Trophoblast cell (in vitro differentiated cells and primary cell): ENCODE results near the gene CHIA.
A peak's percentile ranks its signal among the peaks of the same experiment; 100 is the strongest.
"Not testable (repeated sequence)": the region's sequence is repeated elsewhere in the genome, so short reads cannot be mapped to it uniquely, and the experiment has no call there.

Experiments
- DNase-seq, 2 donors: peaks; one replicate each; pipeline ENCODE4 v3.0.0-alpha.2; 2016
- H2AFZ ChIP-seq: 2 replicates; pipeline ENCODE4 v1.6.1; 2013; ENCODE audit warnings: low read length, moderate library complexity, mild to moderate bottlenecking; ENCODE audit not compliant: insufficient read depth, poor library complexity
- H2AK5ac ChIP-seq: 2 replicates; pipeline ENCODE4 v1.6.1; 2013; ENCODE audit warnings: mild to moderate bottlenecking, low read length
- H2BK120ac ChIP-seq: 2 replicates; pipeline ENCODE4 v1.6.1; 2013; ENCODE audit warnings: low read length, mild to moderate bottlenecking, moderate library complexity; ENCODE audit not compliant: insufficient read depth, poor library complexity
- H2BK12ac ChIP-seq: 2 replicates; pipeline ENCODE4 v1.6.1; 2013; ENCODE audit warnings: mild to moderate bottlenecking, low read length, moderate library complexity
- H2BK5ac ChIP-seq: 2 replicates; pipeline ENCODE4 v1.6.1; 2013; ENCODE audit warnings: low read length, low read depth, moderate library complexity, mild to moderate bottlenecking; ENCODE audit not compliant: poor library complexity
- H3K14ac ChIP-seq: 2 replicates; pipeline ENCODE4 v1.6.1; 2013; ENCODE audit warnings: mild to moderate bottlenecking, low read length
- H3K18ac ChIP-seq: 2 replicates; pipeline ENCODE4 v1.6.1; 2013; ENCODE audit warnings: mild to moderate bottlenecking, low read length
- H3K23ac ChIP-seq: 2 replicates; pipeline ENCODE4 v1.6.1; 2013; ENCODE audit warnings: low read length
- H3K27ac ChIP-seq: 2 replicates; pipeline ENCODE4 v1.5.1; 2013; ENCODE audit warnings: low read depth, mild to moderate bottlenecking, inconsistent platforms, low read length, moderate library complexity
- H3K27me3 ChIP-seq: 2 replicates; pipeline ENCODE4 v1.6.1; 2013; ENCODE audit warnings: inconsistent platforms, mild to moderate bottlenecking, low read length, moderate library complexity; ENCODE audit not compliant: insufficient read depth
- H3K36me3 ChIP-seq, 2 experiments: 1 replicate in 1 of 2; 2 replicates in 1 of 2; pipeline ENCODE4 v1.6.1; 2013; ENCODE audit warnings: low read length in 2 of 2, mild to moderate bottlenecking in 2 of 2, moderate library complexity in 1 of 2; ENCODE audit not compliant: insufficient read depth in 2 of 2, control insufficient read depth in 1 of 2
- H3K4ac ChIP-seq: 2 replicates; pipeline ENCODE4 v1.6.1; 2013; ENCODE audit warnings: low read depth, mild to moderate bottlenecking, low read length, moderate library complexity
- H3K4me1 ChIP-seq, 2 experiments: 1 replicate in 1 of 2; 2 replicates in 1 of 2; pipeline ENCODE4 v1.6.1; 2013; ENCODE audit warnings: low read length in 2 of 2, mild to moderate bottlenecking in 2 of 2, moderate library complexity in 1 of 2; ENCODE audit not compliant: insufficient read depth in 2 of 2, control insufficient read depth in 1 of 2
- H3K4me2 ChIP-seq: 2 replicates; pipeline ENCODE4 v1.6.1; 2013; ENCODE audit warnings: inconsistent platforms, mild to moderate bottlenecking, low read length, moderate library complexity
- H3K4me3 ChIP-seq: 2 replicates; pipeline ENCODE4 v1.5.1; 2013; ENCODE audit warnings: mild to moderate bottlenecking, low read depth, low read length, inconsistent platforms
- H3K79me1 ChIP-seq: one replicate; pipeline ENCODE4 v1.6.1; 2013; ENCODE audit warnings: low read length
- H3K79me2 ChIP-seq: 2 replicates; pipeline ENCODE4 v1.6.1; 2013; ENCODE audit warnings: low read length, mild to moderate bottlenecking; ENCODE audit not compliant: control insufficient read depth, insufficient read depth, poor library complexity
- H3K9ac ChIP-seq: 2 replicates; pipeline ENCODE4 v1.6.1; 2013; ENCODE audit warnings: mild to moderate bottlenecking, low read length
- H3K9me3 ChIP-seq: 2 replicates; pipeline ENCODE4 v1.6.1; 2013; ENCODE audit warnings: low read depth, mild to moderate bottlenecking, control low read depth, inconsistent platforms, low read length; ENCODE audit not compliant: insufficient read depth
- H4K12ac ChIP-seq: 2 replicates; pipeline ENCODE4 v1.6.1; 2013; ENCODE audit warnings: low read depth, mild to moderate bottlenecking, low read length, moderate library complexity
- H4K8ac ChIP-seq: 2 replicates; pipeline ENCODE4 v1.6.1; 2013; ENCODE audit warnings: low read depth, mild to moderate bottlenecking, low read length, moderate library complexity
- H4K91ac ChIP-seq: one replicate; pipeline ENCODE4 v1.6.1; 2013; ENCODE audit warnings: low read depth, mild to moderate bottlenecking, low read length, moderate library complexity
- WGBS: extraction: QIAGEN DNeasy Blood & Tissue Kit; methylation state at CpG from one replicate; pipeline ENCODE4 v1.1.7; 2013; ENCODE audit warnings: missing lambda C conversion rate; ENCODE audit not compliant: insufficient read length, insufficient coverage; ENCODE audit errors: extremely low coverage; 5-methylcytosine and 5-hydroxymethylcytosine counted together

Gene CHIA

GRCh38 chr1:111334169-111334568 is 43.5 kb downstream of the CHIA start:
- Histone ChIP-seq H2BK12ac (no peak overlapping the region), H3K79me2 (no peaks in the 10 kb centered on the region), H3K27ac (no peak overlapping the region), H2BK120ac (no peak overlapping the region), H3K79me1 (peaks cover 10% of the 10 kb centered on the region), H3K4me2 (no peak overlapping the region), H3K14ac (no peak overlapping the region), H3K9ac (no peak overlapping the region), H2AK5ac (no peak overlapping the region), H3K4ac (no peak overlapping the region), H2AFZ (no peak overlapping the region), H3K23ac (no peak overlapping the region), H3K36me3 (no peaks in the 10 kb centered on the region), H3K27me3 (no peaks in the 10 kb centered on the region), H3K4me3 (no peak overlapping the region), H4K8ac (no peak overlapping the region), H3K18ac (no peak overlapping the region), H3K9me3 (no peaks in the 10 kb centered on the region), H2BK5ac (no peak overlapping the region), H4K91ac (no peak overlapping the region), H4K12ac (no peak overlapping the region), H3K4me1 (peaks cover 8 to 14% of the 10 kb centered on the region in 2 experiments)
- WGBS, result no CpG with 5 or more reads among the region's 2 CpGs
- DNase-seq, result peak; percentile 58 to 75

GRCh38 chr1:111335214-111335877 is 44.7 kb downstream of the CHIA start:
- H3K14ac ChIP-seq, H3K9ac ChIP-seq, H4K12ac ChIP-seq, DNase-seq, H3K4me3 ChIP-seq, H3K27ac ChIP-seq, H3K4me2 ChIP-seq, H3K9me3 ChIP-seq, H3K4ac ChIP-seq, H2BK12ac ChIP-seq, H3K36me3 ChIP-seq, H3K23ac ChIP-seq, H3K18ac ChIP-seq, H4K91ac ChIP-seq, H3K27me3 ChIP-seq, H2AFZ ChIP-seq, H3K79me2 ChIP-seq, H4K8ac ChIP-seq, H2BK120ac ChIP-seq, H2BK5ac ChIP-seq: not testable (repeated sequence)
- Histone ChIP-seq H3K4me1 (peaks cover 8 to 14% of the 10 kb centered on the region in 2 experiments), H3K79me1 (peaks cover 10% of the 10 kb centered on the region), H2AK5ac (peak overlapping the region; percentile 32)
- no CpG with 5 or more reads among the region's 15 CpGs for WGBS

- WGBS, result no CpG with 5 or more reads among the region's 2 CpGs
- not testable (repeated sequence) for H2BK12ac ChIP-seq, H3K9ac ChIP-seq, H3K79me2 ChIP-seq, H3K36me3 ChIP-seq, H4K12ac ChIP-seq, H3K27ac ChIP-seq, H2BK120ac ChIP-seq, H3K4me3 ChIP-seq, H3K9me3 ChIP-seq, H3K23ac ChIP-seq, H4K91ac ChIP-seq, H3K79me1 ChIP-seq, H4K8ac ChIP-seq, H3K27me3 ChIP-seq, H3K18ac ChIP-seq, H2AFZ ChIP-seq, H3K4me1 ChIP-seq, H3K4ac ChIP-seq, H3K4me2 ChIP-seq, H3K14ac ChIP-seq, DNase-seq, H2AK5ac ChIP-seq, H2BK5ac ChIP-seq
These were observed 48.2 kb downstream of the CHIA start for GRCh38 chr1:111338849-111339248.

- Histone ChIP-seq H3K4ac (peak overlapping the region; percentile 18), H2BK12ac (no peak overlapping the region), H4K12ac (peak overlapping the region; percentile 22), H3K27ac (peak overlapping the region; percentile 52), H3K9me3 (no peaks in the 10 kb centered on the region), H3K4me3 (peak overlapping the region; percentile 72), H4K8ac (peak overlapping the region; percentile 73), H3K27me3 (no peaks in the 10 kb centered on the region), H3K14ac (peak overlapping the region; percentile 79), H2AK5ac (no peak overlapping the region), H3K79me1 (peaks cover 7% of the 10 kb centered on the region), H3K36me3 (peaks cover 0 to 2% of the 10 kb centered on the region in 2 experiments), H2AFZ (peak overlapping the region; percentile 57), H3K18ac (peak overlapping the region; percentile 70), H3K79me2 (peaks cover 2% of the 10 kb centered on the region), H2BK5ac (peak overlapping the region; percentile 7), H3K4me1 (peaks cover 3 to 4% of the 10 kb centered on the region in 2 experiments), H3K4me2 (peak overlapping the region; percentile 91), H2BK120ac (peak overlapping the region; percentile 2), H3K23ac (no peak overlapping the region), H3K9ac (peak overlapping the region; percentile 61), H4K91ac (peak overlapping the region; percentile 83)
- WGBS, result no CpG with 5 or more reads among the region's 45 CpGs
- DNase-seq, result peak; percentile 65 to 95
These were observed 55.6 kb downstream of the CHIA start for GRCh38 chr1:111346089-111346885.
